ENCODE results near the gene GRWD1. TPM values are rescaled to one million over a fixed set of nuclear protein-coding genes. Genes with fewer than 3 reads are reported as not detected.

Gene GRWD1
- total RNA-seq, 4 donors from 2014 or later = 27.8 to 36.0 (median 31.2) TPM

DNA sequence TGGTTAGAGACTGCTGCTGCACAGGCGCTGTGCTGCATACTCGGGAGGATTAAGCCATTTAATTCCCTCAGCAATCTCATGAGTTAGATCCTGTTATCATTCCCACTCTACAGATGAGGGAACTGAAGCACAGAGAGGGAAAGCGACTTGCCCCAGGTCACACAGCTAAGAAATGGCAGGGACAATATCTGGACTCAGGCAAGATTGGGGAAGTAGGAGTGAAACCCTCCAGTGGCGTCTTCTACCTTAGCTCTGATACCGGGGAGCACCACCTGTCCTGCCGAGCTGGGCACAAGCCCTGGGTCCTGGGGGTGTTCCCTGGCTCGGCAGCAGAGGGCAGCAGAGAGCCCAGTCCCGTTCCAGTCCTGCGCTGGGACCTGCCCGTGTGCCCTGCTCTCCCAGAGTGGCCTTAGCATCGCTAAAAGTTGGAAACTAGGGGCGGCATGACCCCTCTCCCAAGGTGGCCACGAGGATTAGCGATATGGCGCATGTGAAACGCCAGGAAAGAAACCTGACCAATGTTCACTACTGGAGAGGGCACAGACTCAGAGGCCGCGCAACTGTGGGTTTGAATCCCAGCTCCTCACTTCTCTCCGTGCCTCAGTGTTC, 43.9 kb downstream of the GRWD1 start:
- H3K27ac ChIP-seq = no peak overlapping the region
- peaks cover 9% of the 10 kb centered on the region in 2 donors for H3K4me1 ChIP-seq
- no peaks in the 10 kb centered on the region for H3K36me3 ChIP-seq
- TF ChIP-seq POLR2A (IDR thresholded peaks at IDR 0.05) = no peak
- TF ChIP-seq, protein P1, sequence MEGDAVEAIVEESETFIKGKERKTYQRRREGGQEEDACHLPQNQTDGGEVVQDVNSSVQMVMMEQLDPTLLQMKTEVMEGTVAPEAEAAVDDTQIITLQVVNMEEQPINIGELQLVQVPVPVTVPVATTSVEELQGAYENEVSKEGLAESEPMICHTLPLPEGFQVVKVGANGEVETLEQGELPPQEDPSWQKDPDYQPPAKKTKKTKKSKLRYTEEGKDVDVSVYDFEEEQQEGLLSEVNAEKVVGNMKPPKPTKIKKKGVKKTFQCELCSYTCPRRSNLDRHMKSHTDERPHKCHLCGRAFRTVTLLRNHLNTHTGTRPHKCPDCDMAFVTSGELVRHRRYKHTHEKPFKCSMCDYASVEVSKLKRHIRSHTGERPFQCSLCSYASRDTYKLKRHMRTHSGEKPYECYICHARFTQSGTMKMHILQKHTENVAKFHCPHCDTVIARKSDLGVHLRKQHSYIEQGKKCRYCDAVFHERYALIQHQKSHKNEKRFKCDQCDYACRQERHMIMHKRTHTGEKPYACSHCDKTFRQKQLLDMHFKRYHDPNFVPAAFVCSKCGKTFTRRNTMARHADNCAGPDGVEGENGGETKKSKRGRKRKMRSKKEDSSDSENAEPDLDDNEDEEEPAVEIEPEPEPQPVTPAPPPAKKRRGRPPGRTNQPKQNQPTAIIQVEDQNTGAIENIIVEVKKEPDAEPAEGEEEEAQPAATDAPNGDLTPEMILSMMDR (IDR thresholded peaks at IDR 0.05 in 4 of 5, conservative IDR thresholded peaks at IDR 0.05 in 1 of 5) = peak; percentile 90 to 98 (median 94)
- ATAC-seq (peak; percentile 35 to 38), DNase-seq (peak; percentile 43 to 64)
- in situ Hi-C loops (cut with MboI; ENCODE audit: low sequenced_read_pairs in 4 of 4) = loop anchor here in 2 of 4 donors (5.0 kb wide), 2 partner anchors 93 to 98 kb away; no protein-coding TSS in a partner anchor
- no peaks in the 10 kb centered on the region for H3K9me3 ChIP-seq
- H3K27me3 ChIP-seq = peaks cover 20 to 38% (median 29%) of the 10 kb centered on the region in 3 donors
- H3K4me3 ChIP-seq = no peak overlapping the region
- intact Hi-C loops (cut with DNase I; ENCODE audit: low total_unique reads) = loop anchor here (1.0 kb wide), 1 partner anchor 95 kb away; no protein-coding TSS in a partner anchor

DNA sequence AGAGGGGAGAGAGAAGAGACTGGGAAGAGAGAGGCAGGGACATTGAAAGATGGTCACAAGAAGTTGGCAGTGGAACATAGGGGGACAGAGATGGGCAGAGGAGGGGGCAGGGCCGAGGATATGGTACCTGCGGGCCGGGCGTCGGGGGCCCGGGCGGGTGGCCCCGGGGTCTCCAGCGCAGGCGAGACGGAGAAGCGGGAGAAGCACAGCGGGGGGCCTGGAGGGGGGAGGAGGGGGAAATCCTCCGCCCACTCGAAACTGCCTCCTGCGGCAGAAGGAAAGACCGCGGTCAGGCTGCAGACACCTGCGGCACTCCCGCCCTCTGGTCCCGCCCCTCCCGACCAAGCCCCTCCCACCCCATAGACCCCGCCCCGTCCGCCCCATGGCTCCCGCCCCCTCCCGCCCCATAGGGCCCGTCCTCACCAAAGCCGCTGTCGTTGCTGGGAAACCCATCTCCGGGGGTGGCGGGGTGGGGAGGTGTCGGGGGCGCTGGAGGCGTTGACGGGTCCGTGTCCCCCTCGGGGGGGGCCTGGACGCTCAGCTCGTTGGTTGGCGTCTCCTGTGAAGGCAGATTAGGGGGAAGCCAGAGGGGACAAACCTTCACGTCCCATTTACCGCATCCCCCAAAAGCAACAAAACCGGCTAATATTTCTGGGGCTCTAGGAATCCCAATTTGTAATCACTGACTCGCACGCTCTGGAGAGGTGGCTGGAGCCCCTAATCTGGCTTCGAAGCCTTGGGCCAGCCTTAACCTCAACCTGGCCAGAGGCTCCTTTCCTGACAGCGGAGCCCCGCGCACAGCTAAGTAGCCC, 45.4 kb downstream of the GRWD1 start:
- H3K27ac ChIP-seq = no peak overlapping the region

DNA sequence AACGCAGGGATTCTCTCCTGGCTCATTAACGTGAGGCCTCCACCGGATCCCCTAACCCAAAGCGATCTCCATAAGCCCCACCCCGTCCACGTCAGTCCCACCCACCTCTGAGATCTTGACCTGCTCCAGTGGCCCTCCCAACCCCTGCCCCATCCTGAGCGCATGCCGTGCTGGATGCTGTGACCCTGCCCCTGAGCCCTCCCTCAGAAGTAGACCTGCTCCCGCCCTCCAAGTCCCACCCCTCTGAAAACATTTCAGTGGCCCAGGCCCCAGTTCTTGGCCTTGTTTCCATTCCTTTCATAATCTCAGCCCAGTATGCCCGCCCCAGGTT, 46.0 kb downstream of the GRWD1 start:
- Histone ChIP-seq H3K9me3 (no peaks in the 10 kb centered on the region), H3K27ac (no peak overlapping the region), H3K4me1 (peaks cover 9% of the 10 kb centered on the region in 2 donors), H3K27me3 (peaks cover 20 to 38% (median 33%) of the 10 kb centered on the region in 3 donors), H3K4me3 (no peak overlapping the region), H3K36me3 (no peaks in the 10 kb centered on the region)
- DNase-seq (no peak), ATAC-seq (no peak)
- intact Hi-C loops (cut with DNase I; ENCODE audit: low total_unique reads) = loop anchor here (2.0 kb wide), 1 partner anchor 23 kb away; the partner anchor contains the start of gene CYTH2
- in situ Hi-C loops (cut with MboI; ENCODE audit: low sequenced_read_pairs in 4 of 4) = loop anchor here in 2 of 4 donors (5.0 kb wide), 2 partner anchors 91 to 96 kb away; no protein-coding TSS in a partner anchor
- TF ChIP-seq POLR2A (IDR thresholded peaks at IDR 0.05) = no peak

More for the DNA sequence above, 45.4 kb downstream of the GRWD1 start:
- Histone ChIP-seq H3K36me3 (no peaks in the 10 kb centered on the region), H3K9me3 (no peaks in the 10 kb centered on the region), H3K27me3 (peaks cover 20 to 38% (median 33%) of the 10 kb centered on the region in 3 donors), H3K4me3 (no peak overlapping the region), H3K4me1 (peaks cover 9% of the 10 kb centered on the region in 2 donors)
- no peak for ATAC-seq
- DNase-seq = no peak
- intact Hi-C loops (cut with DNase I; ENCODE audit: low total_unique reads) = no loop called here
- no peak for TF ChIP-seq POLR2A (IDR thresholded peaks at IDR 0.05)
- TF ChIP-seq, protein P1 (IDR thresholded peaks at IDR 0.05 in 4 of 5, conservative IDR thresholded peaks at IDR 0.05 in 1 of 5) = no peak
- in situ Hi-C loops (cut with MboI; ENCODE audit: low sequenced_read_pairs in 4 of 4) = loop anchor here in 2 of 4 donors (5.0 kb wide), 2 partner anchors 91 to 96 kb away; no protein-coding TSS in a partner anchor

DNA sequence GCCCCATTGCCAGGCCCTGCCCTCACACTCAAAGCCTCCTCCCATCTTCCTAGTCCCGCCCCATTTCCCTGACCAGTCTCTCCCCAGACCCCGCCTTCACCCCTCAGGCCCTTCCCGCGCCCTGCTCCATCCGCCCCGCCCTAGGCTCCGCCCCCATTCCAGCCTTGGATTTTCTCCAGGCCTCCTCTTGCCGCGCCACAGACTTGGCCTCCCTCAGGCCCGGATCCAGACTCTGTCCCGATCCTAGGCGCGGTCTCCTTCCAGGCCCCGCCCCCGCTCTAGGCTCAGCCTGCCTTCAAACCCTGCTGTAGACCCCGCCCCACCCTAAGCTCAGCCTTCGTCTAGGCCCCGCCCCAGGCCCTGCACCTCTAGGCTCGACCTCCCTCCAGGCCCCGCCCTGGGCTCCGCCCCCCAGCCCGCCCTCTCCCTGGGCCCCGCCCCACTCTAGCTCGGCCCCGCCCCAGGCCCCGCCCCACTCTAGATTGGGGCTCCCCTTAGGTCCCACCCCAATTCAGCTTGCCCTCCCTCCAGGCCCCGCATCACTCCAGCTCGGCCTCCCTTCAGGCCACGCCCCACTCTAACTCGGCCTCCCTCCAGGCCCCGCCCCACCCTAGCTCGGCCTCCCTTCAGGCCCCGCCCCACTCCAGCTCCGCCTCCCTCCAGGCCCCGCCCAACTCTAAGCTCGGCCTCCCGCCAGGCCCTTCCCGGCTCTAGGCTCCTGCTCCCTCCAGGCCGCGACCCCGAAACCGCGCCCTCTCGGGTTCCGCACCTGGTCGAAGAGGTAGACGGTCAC, 47.3 kb downstream of the GRWD1 start:
- Histone ChIP-seq H3K27me3 (peaks cover 25 to 50% (median 40%) of the 10 kb centered on the region in 3 donors), H3K4me3 (peak overlapping the region; percentile 51 to 63 (median 52)), H3K27ac (peak overlapping the region; percentile 6 to 68 (median 54)), H3K4me1 (peaks cover 3 to 8% of the 10 kb centered on the region in 2 donors), H3K36me3 (no peaks in the 10 kb centered on the region), H3K9me3 (no peaks in the 10 kb centered on the region)
- peak in 1 of 2 donors; percentile 39 for TF ChIP-seq POLR2A (IDR thresholded peaks at IDR 0.05)
- TF ChIP-seq, protein P1 (IDR thresholded peaks at IDR 0.05 in 4 of 5, conservative IDR thresholded peaks at IDR 0.05 in 1 of 5) = no peak
- DNase-seq (peak; percentile 80 to 83), ATAC-seq (peak; percentile 67 to 70)
- in situ Hi-C loops (cut with MboI; ENCODE audit: low sequenced_read_pairs in 4 of 4) (loop anchor here in 2 of 4 donors (5.0 kb wide), 2 partner anchors 89 to 94 kb away; no protein-coding TSS in a partner anchor), intact Hi-C loops (cut with DNase I; ENCODE audit: low total_unique reads) (loop anchor here (2.0 kb wide), 1 partner anchor 24 kb away; the partner anchor contains the start of gene CYTH2)

Data from gastrocnemius medialis (tissue), 4 donors.